Smooth muscle cell (in vitro differentiated cells): ENCODE measurements around the gene CTNNA1. TPM values are rescaled to one million over a fixed set of nuclear protein-coding genes. Genes with fewer than 3 reads are reported as not detected.
A peak's percentile ranks its signal among the peaks of the same experiment; 100 is the strongest.

Experiments used
- DNase-seq: peaks from one replicate; lab custom pipeline; 2025; ENCODE audit not compliant: unreplicated experiment; lab: John Stamatoyannopoulos, UW
- H2AFZ ChIP-seq: fragments of 200-600 bp; sonication (generic); 2 replicates; pipeline ENCODE4 v1.6.0; 2016; ENCODE audit warnings: antibody characterized with exemption, low read depth, mild to moderate bottlenecking
- H3F3A ChIP-seq: fragments of 200-600 bp; sonication (generic); 2 replicates; pipeline ENCODE4 v1.6.0; 2017; ENCODE audit warnings: antibody characterized with exemption, low read depth
- H3K27ac ChIP-seq: fragments of 200-600 bp; sonication (generic); 2 replicates; pipeline ENCODE4 v1.5.1; 2016; ENCODE audit warnings: low read depth, mild to moderate bottlenecking
- H3K27me3 ChIP-seq: fragments of 200-600 bp; sonication (generic); 2 replicates; pipeline ENCODE4 v1.6.1; 2016; ENCODE audit warnings: low read depth, mild to moderate bottlenecking
- H3K36me3 ChIP-seq: fragments of 200-600 bp; sonication (generic); 2 replicates; pipeline ENCODE4 v1.5.1; 2016; ENCODE audit warnings: low read depth
- H3K4me1 ChIP-seq: fragments of 200-600 bp; sonication (generic); 2 replicates; pipeline ENCODE4 v1.5.1; 2016; ENCODE audit warnings: low read depth
- H3K4me2 ChIP-seq: fragments of 200-600 bp; sonication (generic); 2 replicates; pipeline ENCODE4 v1.6.0; 2016; ENCODE audit warnings: mild to moderate bottlenecking
- H3K4me3 ChIP-seq: fragments of 200-600 bp; sonication (generic); 2 replicates; pipeline ENCODE4 v1.5.1; 2016; ENCODE audit warnings: mild to moderate bottlenecking
- H3K79me2 ChIP-seq: fragments of 200-600 bp; sonication (generic); 2 replicates; pipeline ENCODE4 v1.6.0; 2016; ENCODE audit warnings: low read depth, mild to moderate bottlenecking
- H3K9ac ChIP-seq: fragments of 200-600 bp; sonication (generic); 2 replicates; pipeline ENCODE4 v1.6.0; 2016; ENCODE audit warnings: low read depth
- H3K9me3 ChIP-seq: fragments of 200-600 bp; sonication (generic); replicated peaks from 2 replicates; pipeline ENCODE4 v1.5.1; 2016; ENCODE audit warnings: low read depth
- H4K20me1 ChIP-seq: fragments of 200-600 bp; sonication (generic); 2 replicates; pipeline ENCODE4 v1.6.0; 2016; ENCODE audit warnings: low read depth
- CTCF ChIP-seq: fragments of 200-600 bp; sonication (generic); IDR thresholded peaks from 2 replicates; pipeline ENCODE4 v1.5.1; 2017; ENCODE audit warnings: borderline replicate concordance, mild to moderate bottlenecking, antibody characterized with exemption; ENCODE audit not compliant: insufficient read depth, poor library complexity, severe bottlenecking
- WGBS: methylation state at CpG from one replicate; pipeline ENCODE4 v1.1.7; 2016; ENCODE audit warnings: low lambda C conversion rate; 5-methylcytosine and 5-hydroxymethylcytosine counted together
- polyA plus RNA-seq: library from polyadenylated mRNA; unstranded; fragments of >200 nt; fragmentation: Nextera tagmentation; extraction: Ambion mirVana; gene quantifications from 2 replicates; pipeline ENCODE4 v1.2.1, GENCODE V29; 2016
- total RNA-seq: library from RNA; depleted of rRNA; stranded (reverse); fragments of >200 nt; gene quantifications from 2 replicates; pipeline ENCODE4 v1.2.3, GENCODE V29; 2014

Gene CTNNA1
- total and polyA plus RNA-seq, 2 experiments from 2014 or later = 149 to 251 TPM

- 94% methylated on average over 17 of the region's 17 CpGs for WGBS
- DNase-seq = no peak
- Histone ChIP-seq H3K79me2 (peaks cover 94% of the 10 kb centered on the region), H3K27me3 (no peaks in the 10 kb centered on the region), H3K27ac (peak overlapping the region; percentile 78), H3K4me1 (peaks cover 55% of the 10 kb centered on the region), H3K9ac (no peak overlapping the region), H3K4me3 (no peak overlapping the region), H4K20me1 (peaks cover 96% of the 10 kb centered on the region), H3K9me3 (no peaks in the 10 kb centered on the region), H2AFZ (no peak overlapping the region), H3K4me2 (peak overlapping the region; percentile 79), H3K36me3 (no peaks in the 10 kb centered on the region), H3F3A (no peaks in the 10 kb centered on the region)
- no peak for TF ChIP-seq CTCF
Observed at GRCh38 chr5:138873466-138874221, 120.4 kb downstream of the CTNNA1 start.

GRCh38 chr5:138874241-138874640 lies 121.0 kb downstream of the CTNNA1 start:
- no peaks in the 10 kb centered on the region for H3K9me3 ChIP-seq
- H3K4me2 ChIP-seq = peak overlapping the region; percentile 79
- WGBS = 77% methylated on average over 6 of the region's 6 CpGs
- H3K4me3 ChIP-seq = no peak overlapping the region
- peaks cover 96% of the 10 kb centered on the region for H4K20me1 ChIP-seq
- peak overlapping the region; percentile 37 for H3K9ac ChIP-seq
- H3K79me2 ChIP-seq = peaks cover 93% of the 10 kb centered on the region
- no peaks in the 10 kb centered on the region for H3K27me3 ChIP-seq
- no peak for TF ChIP-seq CTCF
- peak overlapping the region; percentile 78 for H3K27ac ChIP-seq
- peaks cover 55% of the 10 kb centered on the region for H3K4me1 ChIP-seq
- no peaks in the 10 kb centered on the region for H3F3A ChIP-seq
- no peak for DNase-seq
- H2AFZ ChIP-seq = no peak overlapping the region
- no peaks in the 10 kb centered on the region for H3K36me3 ChIP-seq

- TF ChIP-seq CTCF = no peak
- Histone ChIP-seq H3F3A (no peaks in the 10 kb centered on the region), H3K4me2 (peak within 1 kb of the TSS; percentile 79), H3K36me3 (no peaks in the 10 kb centered on the region), H3K9ac (peak within 1 kb of the TSS; percentile 37), H2AFZ (no peak within 1 kb of the TSS), H3K27ac (peak within 1 kb of the TSS; percentile 78), H3K79me2 (peaks cover 94% of the 10 kb centered on the region), H4K20me1 (peaks cover 96% of the 10 kb centered on the region), H3K27me3 (no peaks in the 10 kb centered on the region), H3K4me1 (peaks cover 47% of the 10 kb centered on the region), H3K4me3 (peak within 1 kb of the TSS; percentile 27), H3K9me3 (no peaks in the 10 kb centered on the region)
- WGBS = 65% methylated on average over 18 of the region's 18 CpGs
- DNase-seq = no peak
Observed at GRCh38 chr5:138874771-138875551, 121.7 kb downstream of the CTNNA1 start, which contains the start of gene LRRTM2. LRRTM2 (minus strand) TSS chr5:138875335; CDS start chr5:138874911, 424 bp downstream.
